Urinary bladder (tissue), 4 donors: ENCODE results near the gene ZCCHC14. TPM values are rescaled to one million over a fixed set of nuclear protein-coding genes. Genes with fewer than 3 reads are reported as not detected.

Experiments
- DNase-seq: peaks from one replicate; pipeline ENCODE4 v3.0.0-alpha.2; 2015; ENCODE audit errors: extremely low spot score
- H3K27ac ChIP-seq: one replicate; pipeline ENCODE4 v1.5.1; 2013; ENCODE audit warnings: low read depth, mild to moderate bottlenecking, moderate library complexity
- H3K36me3 ChIP-seq: one replicate; pipeline ENCODE4 v1.6.1; 2013; ENCODE audit warnings: mild to moderate bottlenecking, moderate library complexity; ENCODE audit not compliant: insufficient read depth
- H3K4me1 ChIP-seq: one replicate; pipeline ENCODE4 v1.6.1; 2013; ENCODE audit warnings: mild to moderate bottlenecking, moderate library complexity; ENCODE audit not compliant: insufficient read depth
- H3K4me3 ChIP-seq: one replicate; pipeline ENCODE4 v1.5.1; 2013; ENCODE audit warnings: low read depth, low read length
- WGBS: extraction: QIAGEN DNeasy Blood & Tissue Kit; methylation state at CpG from one replicate; pipeline ENCODE4 v1.1.7; 2013; 5-methylcytosine and 5-hydroxymethylcytosine counted together
- polyA plus RNA-seq: library from polyadenylated mRNA; stranded (reverse); fragments of 200-250 nt; gene quantifications from one replicate; pipeline ENCODE4 v1.2.3, GENCODE V29; 2013
- total RNA-seq: library from RNA; depleted of rRNA; stranded (reverse); fragments of >200 nt; gene quantifications from one replicate; pipeline ENCODE4 v1.2.3, GENCODE V29; 2014
- donor health status: healthy with polysubstance abuse.
- donor health status: healthy.

ZCCHC14 gene
- total and polyA plus RNA-seq, 2 donors, result 16.6 to 36.1 TPM

GRCh38 chr16:87460936-87461335 lies 31.9 kb downstream of the ZCCHC14 start:
- Histone ChIP-seq H3K36me3 (no peaks in the 10 kb centered on the region), H3K4me3 (no peak overlapping the region), H3K27ac (no peak overlapping the region), H3K4me1 (peaks cover 2% of the 10 kb centered on the region)
- 81% methylated on average over 10 of the region's 10 CpGs for WGBS
- no peak for DNase-seq

GRCh38 chr16:87459833-87460232 lies 33.0 kb downstream of the ZCCHC14 start:
- 87% methylated on average over 9 of the region's 9 CpGs for WGBS
- Histone ChIP-seq H3K4me3 (no peak overlapping the region), H3K27ac (no peak overlapping the region), H3K36me3 (no peaks in the 10 kb centered on the region), H3K4me1 (no peaks in the 10 kb centered on the region)
- no peak for DNase-seq

GRCh38 chr16:87459027-87459426 lies 33.8 kb downstream of the ZCCHC14 start:
- Histone ChIP-seq H3K4me3 (no peak overlapping the region), H3K4me1 (no peaks in the 10 kb centered on the region), H3K27ac (no peak overlapping the region), H3K36me3 (no peaks in the 10 kb centered on the region)
- WGBS, result 96% methylated on average over 15 of the region's 15 CpGs
- DNase-seq, result no peak

GRCh38 chr16:87458424-87458915 lies 34.4 kb downstream of the ZCCHC14 start:
- H3K4me3 ChIP-seq, result no peak overlapping the region
- H3K36me3 ChIP-seq, result no peaks in the 10 kb centered on the region
- WGBS, result 92% methylated on average over 23 of the region's 23 CpGs
- no peak overlapping the region for H3K27ac ChIP-seq
- no peaks in the 10 kb centered on the region for H3K4me1 ChIP-seq
- no peak for DNase-seq

- Histone ChIP-seq H3K27ac (no peak overlapping the region), H3K4me1 (no peaks in the 10 kb centered on the region), H3K4me3 (no peak overlapping the region), H3K36me3 (no peaks in the 10 kb centered on the region)
- 73% methylated on average over 22 of the region's 22 CpGs for WGBS
- DNase-seq, result no peak
Observed at GRCh38 chr16:87457709-87458423, 35.0 kb downstream of the ZCCHC14 start.

- DNase-seq, result no peak
- Histone ChIP-seq H3K4me3 (no peak overlapping the region), H3K4me1 (no peaks in the 10 kb centered on the region), H3K27ac (no peak overlapping the region), H3K36me3 (no peaks in the 10 kb centered on the region)
- 64% methylated on average over 4 of the region's 4 CpGs for WGBS
Observed at GRCh38 chr16:87457061-87457611, 35.7 kb downstream of the ZCCHC14 start.

GRCh38 chr16:87454391-87454790 lies 38.4 kb downstream of the ZCCHC14 start:
- H3K4me3 ChIP-seq, result no peak overlapping the region
- H3K27ac ChIP-seq, result no peak overlapping the region
- H3K4me1 ChIP-seq, result no peaks in the 10 kb centered on the region
- WGBS, result 96% methylated on average over 3 of the region's 3 CpGs
- DNase-seq, result no peak
- H3K36me3 ChIP-seq, result no peaks in the 10 kb centered on the region

GRCh38 chr16:87453326-87453725 lies 39.5 kb downstream of the ZCCHC14 start:
- no peak overlapping the region for H3K27ac ChIP-seq
- no peak overlapping the region for H3K4me3 ChIP-seq
- H3K36me3 ChIP-seq, result no peaks in the 10 kb centered on the region
- H3K4me1 ChIP-seq, result no peaks in the 10 kb centered on the region
- WGBS, result 92% methylated on average over 14 of the region's 14 CpGs
- DNase-seq, result no peak

GRCh38 chr16:87451563-87452210 lies 41.1 kb downstream of the ZCCHC14 start:
- Histone ChIP-seq H3K36me3 (no peaks in the 10 kb centered on the region), H3K27ac (no peak overlapping the region), H3K4me3 (no peak overlapping the region), H3K4me1 (peaks cover 2% of the 10 kb centered on the region)
- 73% methylated on average over 18 of the region's 18 CpGs for WGBS
- DNase-seq, result no peak

- no peak for DNase-seq
- H3K4me3 ChIP-seq, result no peak overlapping the region
- H3K27ac ChIP-seq, result no peak overlapping the region
- 97% methylated on average over 12 of the region's 12 CpGs for WGBS
- peaks cover 2% of the 10 kb centered on the region for H3K4me1 ChIP-seq
- H3K36me3 ChIP-seq, result peaks cover 2% of the 10 kb centered on the region
Observed at GRCh38 chr16:87448866-87449265, 44.0 kb downstream of the ZCCHC14 start.

- no peak overlapping the region for H3K4me3 ChIP-seq
- no peak for DNase-seq
- peak overlapping the region; percentile 48 for H3K27ac ChIP-seq
- peaks cover 2% of the 10 kb centered on the region for H3K36me3 ChIP-seq
- 45% methylated on average over 6 of the region's 6 CpGs for WGBS
- H3K4me1 ChIP-seq, result peaks cover 2% of the 10 kb centered on the region
Observed at GRCh38 chr16:87447323-87447722, 45.5 kb downstream of the ZCCHC14 start.

GRCh38 chr16:87446479-87446878 lies 46.3 kb downstream of the ZCCHC14 start:
- DNase-seq, result no peak
- Histone ChIP-seq H3K4me3 (no peak overlapping the region), H3K27ac (no peak overlapping the region), H3K36me3 (peaks cover 2% of the 10 kb centered on the region), H3K4me1 (peaks cover 2% of the 10 kb centered on the region)
- 91% methylated on average over 7 of the region's 7 CpGs for WGBS

- WGBS, result 69% methylated on average over 7 of the region's 7 CpGs
- Histone ChIP-seq H3K27ac (no peak overlapping the region), H3K4me1 (peaks cover 2% of the 10 kb centered on the region), H3K4me3 (no peak overlapping the region), H3K36me3 (peaks cover 2% of the 10 kb centered on the region)
- DNase-seq, result no peak
Observed at GRCh38 chr16:87445486-87445885, 47.3 kb downstream of the ZCCHC14 start.

- WGBS, result 97% methylated on average over 3 of the region's 3 CpGs
- no peak for DNase-seq
Observed at GRCh38 chr16:87443964-87444363, 48.9 kb downstream of the ZCCHC14 start.

More at GRCh38 chr16:87443964-87444363, 48.9 kb downstream of the ZCCHC14 start:
- peaks cover 2% of the 10 kb centered on the region for H3K36me3 ChIP-seq
- H3K4me1 ChIP-seq, result peaks cover 2% of the 10 kb centered on the region
- H3K27ac ChIP-seq, result no peak overlapping the region
- H3K4me3 ChIP-seq, result no peak overlapping the region
